Activated CD8-positive, alpha-beta memory T cell treated with anti-CD3 and anti-CD28 coated beads for 1 hour (primary cell): ENCODE results near the gene TNFRSF1A.
"Not testable (repeated sequence)": the region's sequence is repeated elsewhere in the genome, so short reads cannot be mapped to it uniquely, and the experiment has no call there.

ENCODE experiments used
- DNase-seq, 2 donors: peaks; one replicate each; pipeline ENCODE4 v3.0.0-alpha.2; 2020; ENCODE audit warnings: low read depth in 1 of 2; ENCODE audit errors: extremely low read depth in 1 of 2

TNFRSF1A gene

GRCh38 chr12:6307529-6307928 is 34.3 kb downstream of the TNFRSF1A start:
- no peak for DNase-seq

DNA sequence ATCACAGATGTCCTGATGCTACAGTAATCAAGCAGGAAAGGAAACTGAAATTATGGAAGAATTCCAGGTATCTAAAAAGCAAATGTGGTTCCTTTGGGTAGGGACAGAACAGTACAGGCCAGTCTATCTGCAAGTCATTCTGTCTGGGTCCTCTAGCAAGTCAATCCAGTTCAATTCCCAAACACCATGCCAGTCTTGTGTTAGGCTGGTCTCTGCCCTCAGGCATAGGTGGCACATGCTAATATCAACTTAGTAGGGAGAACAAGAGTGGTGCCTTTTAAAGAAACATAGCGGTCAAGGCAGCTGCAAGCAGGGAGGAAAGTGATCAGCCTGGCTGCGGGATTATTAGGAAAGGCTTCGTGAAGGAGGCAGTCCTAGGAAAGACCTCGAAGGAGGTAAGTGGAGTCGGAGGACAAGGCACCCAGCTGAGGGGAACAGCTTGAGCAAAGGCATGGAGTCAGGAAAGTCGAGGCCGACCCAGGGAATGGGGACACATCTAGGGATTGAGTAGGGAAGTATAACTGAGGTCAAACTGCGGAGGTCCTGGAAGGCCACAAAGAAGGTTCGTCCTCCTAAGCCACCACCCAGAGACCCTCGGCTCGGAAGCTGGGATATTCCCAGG is 35.2 kb downstream of the TNFRSF1A start:
- DNase-seq, result no peak

GRCh38 chr12:6306151-6306550 is 35.7 kb downstream of the TNFRSF1A start:
- no peak for DNase-seq

GRCh38 chr12:6303071-6303470 is 38.8 kb downstream of the TNFRSF1A start:
- DNase-seq, result no peak

DNA sequence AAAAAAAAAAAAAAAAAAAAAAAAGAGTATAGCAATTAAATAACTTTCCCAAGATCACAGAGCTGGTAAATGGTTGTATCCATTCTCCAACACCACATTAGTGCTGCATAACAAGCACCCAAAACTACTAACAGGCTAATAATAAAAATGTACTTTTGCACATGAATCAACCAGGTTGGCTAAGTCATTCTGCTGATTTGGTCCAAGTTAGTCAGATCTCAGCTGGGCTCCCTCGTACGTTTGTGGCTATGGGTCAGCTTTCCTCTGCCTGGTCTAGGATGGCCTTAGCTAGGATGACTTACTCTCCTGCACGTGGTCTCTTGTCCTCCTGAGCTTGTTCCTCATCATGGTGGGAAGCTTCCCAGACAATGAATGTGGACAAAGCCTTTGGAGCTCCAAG is 39.3 kb downstream of the TNFRSF1A start:
- no peak for DNase-seq

GRCh38 chr12:6301721-6302120 is 40.2 kb downstream of the TNFRSF1A start:
- no peak for DNase-seq

DNA sequence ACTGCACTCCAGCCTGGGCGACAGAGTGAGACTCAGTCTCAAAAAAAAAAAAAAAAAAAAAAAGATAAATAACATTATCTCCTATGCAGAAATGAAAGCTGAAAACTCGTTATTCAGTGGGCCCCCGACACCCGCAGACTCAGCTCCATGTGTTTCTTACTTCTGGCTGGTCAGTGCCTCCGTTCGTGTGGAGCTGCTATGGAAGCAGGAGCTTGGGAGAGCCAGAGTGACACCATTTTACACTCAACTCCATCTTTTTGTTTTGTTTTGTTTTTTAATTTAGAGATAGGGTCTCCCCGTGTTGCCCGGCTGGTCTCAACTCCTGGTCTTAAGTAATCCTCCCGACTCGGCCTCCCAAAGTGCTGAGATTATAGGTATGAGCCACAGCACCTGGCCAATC is 44.7 kb downstream of the TNFRSF1A start:
- DNase-seq, result no peak

DNA sequence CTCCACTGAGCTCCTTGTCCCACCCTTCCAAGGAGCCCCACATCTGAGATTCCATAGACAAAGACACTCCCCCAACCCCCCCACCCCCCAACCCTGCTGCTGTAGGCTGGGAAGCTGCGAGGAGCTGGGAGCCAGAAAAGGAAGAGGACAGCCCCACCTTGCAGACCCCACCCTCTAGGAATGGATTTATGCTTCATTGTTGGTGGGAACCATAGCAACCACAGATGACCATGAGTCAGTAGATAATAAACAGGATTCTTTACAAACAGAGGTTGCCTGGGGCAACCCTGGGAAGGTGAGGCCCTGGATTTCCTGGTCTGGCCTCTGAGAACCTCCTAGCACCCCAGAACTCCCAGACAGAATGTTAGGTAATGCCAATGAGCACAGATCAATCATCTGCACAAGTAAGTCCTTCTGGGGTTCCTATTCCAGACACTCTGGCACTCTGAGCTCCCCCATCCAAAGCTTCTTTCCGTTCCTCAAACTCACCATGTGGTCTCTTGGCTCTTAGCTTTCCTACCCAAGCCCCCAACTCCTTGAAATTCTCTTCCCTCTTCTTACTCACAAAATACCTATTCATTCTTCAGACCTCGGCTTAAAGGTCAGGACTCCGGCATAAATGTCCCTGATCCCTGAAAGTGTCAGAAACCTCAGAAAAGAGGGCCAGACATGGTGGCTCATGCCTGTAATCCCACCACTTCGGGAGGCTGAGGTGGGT is 46.6 kb downstream of the TNFRSF1A start:
- no peak for DNase-seq

GRCh38 chr12:6294156-6295093 is 47.5 kb downstream of the TNFRSF1A start:
- no peak for DNase-seq

DNA sequence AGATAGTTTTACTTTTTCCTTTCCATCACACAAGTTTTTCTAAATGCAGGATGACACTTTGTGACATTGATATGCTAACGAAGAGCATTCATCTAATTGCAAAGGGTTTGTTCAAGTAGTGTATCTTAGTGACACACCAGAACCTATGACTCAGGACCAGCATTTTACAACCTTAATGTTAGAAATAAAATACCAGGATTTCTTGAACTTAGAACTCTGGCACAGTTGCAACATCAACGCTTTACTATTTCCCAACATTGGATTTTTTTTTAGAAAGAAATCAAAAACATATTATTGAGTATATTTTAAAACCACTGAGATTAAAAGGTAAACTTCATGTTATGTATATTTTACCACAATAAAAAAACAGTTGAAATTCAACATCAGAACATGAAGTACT is 49.3 kb downstream of the TNFRSF1A start:
- DNase-seq, result no peak

DNA sequence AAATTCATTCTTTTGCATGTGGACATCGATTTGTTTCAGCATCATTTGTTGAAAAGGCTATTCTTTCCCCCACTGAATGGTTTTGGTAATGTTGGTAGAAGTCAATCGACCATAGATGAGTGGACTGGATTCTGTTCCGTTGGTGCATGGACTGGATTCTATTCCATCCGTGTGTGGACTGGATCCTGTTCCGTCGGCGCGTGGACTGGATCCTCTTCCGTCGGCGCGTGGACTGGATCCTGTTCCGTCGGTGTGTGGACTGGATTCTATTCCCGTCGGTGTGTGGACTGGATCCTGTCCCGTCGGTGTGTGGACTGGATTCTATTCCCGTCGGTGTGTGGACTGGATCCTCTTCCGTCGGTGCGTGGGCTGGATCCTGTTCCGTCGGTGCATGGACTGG is 52.0 kb downstream of the TNFRSF1A start:
- DNase-seq, result not testable (repeated sequence)

- not testable (repeated sequence) for DNase-seq
These were observed 52.8 kb downstream of the TNFRSF1A start for GRCh38 chr12:6289081-6289480.

DNA sequence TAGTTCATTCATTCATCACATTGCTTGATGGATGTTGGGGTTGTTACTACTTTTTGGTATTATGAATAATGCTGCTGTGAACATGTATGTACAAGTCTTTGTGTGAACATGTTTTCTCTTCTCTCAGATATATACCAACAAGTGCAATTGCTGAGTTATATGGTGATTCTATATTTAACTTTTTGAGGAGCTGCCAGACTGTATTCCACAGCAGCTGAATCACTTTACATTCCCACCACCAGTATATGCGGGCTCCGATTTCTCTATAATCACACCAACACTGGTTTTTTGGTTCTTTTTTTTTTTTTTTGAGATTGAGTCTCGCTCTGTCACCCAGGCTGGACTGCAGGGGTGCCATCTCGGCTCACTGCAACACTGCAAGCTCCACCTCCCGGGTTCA is 53.6 kb downstream of the TNFRSF1A start:
- no peak for DNase-seq

GRCh38 chr12:6285532-6286306 is 56.2 kb downstream of the TNFRSF1A start:
- DNase-seq, result no peak

DNA sequence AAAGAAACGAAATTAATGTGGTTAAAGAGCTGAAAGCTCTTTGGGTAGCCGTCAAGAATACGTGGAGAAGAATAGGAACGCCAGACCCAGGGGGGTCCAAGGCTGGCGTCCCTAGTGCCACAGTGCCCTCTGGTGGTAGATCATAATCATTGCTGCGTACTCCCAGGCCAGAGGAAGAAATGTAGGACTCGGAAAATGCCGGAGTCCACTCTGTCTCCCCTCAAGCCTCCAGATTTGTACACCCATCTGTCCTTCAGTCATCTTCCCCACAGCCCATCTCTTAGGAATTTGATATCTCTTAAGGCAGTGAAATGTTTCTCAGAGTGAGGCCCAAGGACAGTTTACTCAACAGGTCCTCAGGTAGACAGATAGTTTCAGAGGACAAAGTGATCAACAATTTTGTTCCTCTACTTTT is 56.8 kb downstream of the TNFRSF1A start:
- peak; percentile 18 to 34 for DNase-seq

GRCh38 chr12:6284273-6284672 is 57.6 kb downstream of the TNFRSF1A start:
- DNase-seq, result no peak

GRCh38 chr12:6282453-6282840 is 59.4 kb downstream of the TNFRSF1A start:
- no peak for DNase-seq

DNA sequence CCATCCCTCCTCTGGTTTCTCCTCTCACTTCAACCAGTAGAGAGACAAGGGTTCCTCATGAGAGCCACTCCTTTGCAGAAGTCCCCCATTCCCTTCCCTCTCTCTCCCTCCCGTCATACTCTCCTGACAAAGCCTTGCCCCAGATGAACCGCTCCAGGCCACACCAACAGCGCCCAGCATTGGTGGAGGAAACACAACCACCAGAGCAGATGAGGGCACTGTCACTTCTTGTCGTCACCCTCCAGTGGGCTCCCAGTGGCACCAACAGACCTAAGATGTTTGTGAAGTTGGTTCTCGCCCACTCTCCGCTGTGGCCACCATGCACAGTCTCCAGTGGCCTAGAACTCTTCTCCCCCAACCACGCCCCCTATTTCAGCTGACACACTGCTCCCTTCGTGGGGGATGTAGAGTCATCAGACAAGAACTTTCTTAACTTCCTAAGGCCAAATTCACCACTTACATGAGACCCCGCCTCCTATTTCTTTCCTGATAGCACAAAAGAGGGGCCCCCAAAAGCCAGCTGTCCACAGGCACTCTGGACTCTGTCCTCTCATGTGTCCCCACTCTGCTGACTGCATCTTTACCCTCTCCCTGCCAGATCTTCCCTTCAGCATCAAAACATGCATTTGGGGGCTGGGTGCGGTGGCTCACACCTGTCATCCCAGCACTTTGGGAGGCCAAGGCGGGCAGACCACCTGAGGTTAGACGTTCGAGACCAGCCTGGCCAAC is 60.6 kb downstream of the TNFRSF1A start:
- DNase-seq, result no peak

DNA sequence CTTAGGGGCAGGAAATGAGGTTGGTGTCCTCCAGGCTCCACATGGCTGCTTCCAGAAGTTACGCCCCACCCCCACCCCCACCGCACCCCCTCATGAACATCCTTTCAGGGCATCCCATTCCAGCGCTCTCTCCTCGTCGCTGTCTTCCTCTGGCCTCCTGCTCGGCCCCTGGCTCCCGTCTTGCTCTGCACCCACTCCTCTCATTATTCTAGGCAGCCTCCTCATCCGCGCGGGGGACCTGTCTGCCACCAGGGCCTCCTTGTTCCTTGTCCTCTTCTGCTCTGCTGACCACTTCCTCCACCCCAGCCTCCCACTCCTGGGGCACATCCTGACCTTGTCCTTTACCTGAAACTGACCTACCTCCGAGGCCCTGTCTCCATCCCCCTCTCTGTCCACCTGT is 61.2 kb downstream of the TNFRSF1A start:
- DNase-seq, result no peak

DNA sequence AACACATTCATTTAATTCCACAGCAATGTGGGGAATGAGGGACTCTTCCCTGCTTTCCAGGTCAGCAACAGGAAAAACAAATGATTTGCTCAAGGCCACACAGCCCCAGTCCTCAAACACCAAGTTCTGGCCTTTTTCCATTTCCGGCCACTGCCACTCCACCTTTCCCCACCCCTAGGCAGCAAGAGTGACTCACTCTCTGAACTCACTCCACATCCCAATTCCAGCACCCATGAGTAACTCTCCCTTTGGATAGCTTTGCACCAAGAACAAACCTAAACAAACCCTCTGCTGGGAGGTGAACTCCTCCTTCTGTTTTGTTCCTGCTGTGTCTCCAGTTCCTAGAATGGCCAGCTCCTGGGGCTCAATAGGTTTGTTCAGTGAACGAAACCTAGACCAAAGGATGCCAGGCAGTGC is 61.8 kb downstream of the TNFRSF1A start:
- DNase-seq, result no peak
